ENCODE measurements around the gene CMTR1.
"Not testable (repeated sequence)": the region's sequence is repeated elsewhere in the genome, so short reads cannot be mapped to it uniquely, and the experiment has no call there.

CMTR1 gene

GRCh38 chr6:37432916-37433656 lies at the start of gene CMTR1:
CMTR1 (plus strand) TSS chr6:37433221; CDS start chr6:37435630, 2,409 bp downstream.
- peak; percentile 88 for DNase-seq

- DNase-seq = no peak
Observed at GRCh38 chr6:37388578-37388977, 44.4 kb upstream of the CMTR1 start.

GRCh38 chr6:37389857-37390256 lies 43.2 kb upstream of the CMTR1 start:
- no peak for DNase-seq

- DNase-seq = no peak
Observed at GRCh38 chr6:37391120-37391519, 41.9 kb upstream of the CMTR1 start.

- no peak for DNase-seq
Observed at GRCh38 chr6:37392821-37393220, 40.2 kb upstream of the CMTR1 start.

- no peak for DNase-seq
Observed at GRCh38 chr6:37393381-37393929, 39.6 kb upstream of the CMTR1 start.

- DNase-seq = peak; percentile 16
Observed at GRCh38 chr6:37396571-37397180, 36.3 kb upstream of the CMTR1 start.

GRCh38 chr6:37399131-37399530 lies 33.9 kb upstream of the CMTR1 start:
- no peak for DNase-seq

- no peak for DNase-seq
Observed at GRCh38 chr6:37399795-37400490, 33.1 kb upstream of the CMTR1 start.

GRCh38 chr6:37401658-37402057 lies 31.4 kb upstream of the CMTR1 start:
- not testable (repeated sequence) for DNase-seq

- no peak for DNase-seq
Observed at GRCh38 chr6:37406726-37407341, 26.2 kb upstream of the CMTR1 start.

GRCh38 chr6:37407948-37408347 lies 25.1 kb upstream of the CMTR1 start:
- DNase-seq = no peak

GRCh38 chr6:37409501-37409900 lies 23.5 kb upstream of the CMTR1 start:
- DNase-seq = no peak

- DNase-seq = no peak
Observed at GRCh38 chr6:37417393-37417792, 15.6 kb upstream of the CMTR1 start.

- DNase-seq = no peak
Observed at GRCh38 chr6:37418722-37419121, 14.3 kb upstream of the CMTR1 start.

GRCh38 chr6:37426058-37426944 lies 6.7 kb upstream of the CMTR1 start:
- DNase-seq = no peak

GRCh38 chr6:37426945-37427510 lies 6.0 kb upstream of the CMTR1 start:
- DNase-seq = no peak

- DNase-seq = no peak
Observed at GRCh38 chr6:37429352-37429750, 3.7 kb upstream of the CMTR1 start.

- no peak for DNase-seq
Observed at GRCh38 chr6:37432590-37432915, 468 bp upstream of the CMTR1 start.

- DNase-seq = peak; percentile 16
Observed at GRCh38 chr6:37433657-37434271, 743 bp downstream of the CMTR1 start.

- DNase-seq = no peak
Observed at GRCh38 chr6:37435373-37435772, 2.4 kb downstream of the CMTR1 start.

GRCh38 chr6:37435816-37436215 lies 2.8 kb downstream of the CMTR1 start:
- DNase-seq = no peak

Data from NCI-H226 (cell line).